MM.1S (cell line): ENCODE results near the gene PRKG1.

Experiments used
- DNase-seq: peaks from one replicate; pipeline ENCODE4 v3.0.0-alpha.2; 2015
- H2AFZ ChIP-seq: fragments of 300-600 bp; sonication (generic); 2 replicates; pipeline ENCODE4 v1.6.0; 2016; ENCODE audit warnings: antibody characterized with exemption, low read length
- H3F3A ChIP-seq: fragments of 300-600 bp; sonication (generic); 2 replicates; pipeline ENCODE4 v1.6.1; 2016; ENCODE audit warnings: mild to moderate bottlenecking, antibody characterized with exemption, low read length, moderate library complexity, mixed read lengths; ENCODE audit not compliant: insufficient read depth
- H3K27ac ChIP-seq: fragments of 300-600 bp; sonication (generic); 2 replicates; pipeline ENCODE4 v1.5.1; 2016; ENCODE audit warnings: mild to moderate bottlenecking, low read length
- H3K27me3 ChIP-seq: fragments of 300-600 bp; sonication (generic); replicated peaks from 2 replicates; pipeline ENCODE4 v1.6.0; 2016; ENCODE audit warnings: low read length; ENCODE audit not compliant: insufficient read depth
- H3K36me3 ChIP-seq: fragments of 300-600 bp; sonication (generic); replicated peaks from 2 replicates; pipeline ENCODE4 v1.6.1; 2016; ENCODE audit warnings: mild to moderate bottlenecking, low read length, mixed read lengths; ENCODE audit not compliant: insufficient read depth
- H3K4me1 ChIP-seq: fragments of 300-600 bp; sonication (generic); 2 replicates; pipeline ENCODE4 v1.6.1; 2016; ENCODE audit warnings: low read length, mixed read lengths
- H3K4me2 ChIP-seq: fragments of 300-600 bp; sonication (generic); 2 replicates; pipeline ENCODE4 v1.6.0; 2016; ENCODE audit warnings: low read depth, low read length
- H3K4me3 ChIP-seq: fragments of 300-600 bp; sonication (generic); 2 replicates; pipeline ENCODE4 v1.5.1; 2016; ENCODE audit warnings: low read length, mixed read lengths
- H3K79me2 ChIP-seq: fragments of 300-600 bp; sonication (generic); 2 replicates; pipeline ENCODE4 v1.6.1; 2016; ENCODE audit warnings: mixed run types, low read length, mixed read lengths
- H3K9ac ChIP-seq: fragments of 300-600 bp; sonication (generic); 2 replicates; pipeline ENCODE4 v1.6.1; 2016; ENCODE audit warnings: low read length, mixed read lengths
- H3K9me2 ChIP-seq: fragments of 300-600 bp; sonication (generic); replicated peaks from 2 replicates; pipeline ENCODE4 v1.6.1; 2016; ENCODE audit warnings: mild to moderate bottlenecking, low read length, mixed read lengths; ENCODE audit not compliant: insufficient read depth
- H3K9me3 ChIP-seq: fragments of 300-600 bp; sonication (generic); replicated peaks from 2 replicates; pipeline ENCODE4 v1.6.1; 2016; ENCODE audit warnings: mild to moderate bottlenecking, low read length, mixed read lengths; ENCODE audit not compliant: insufficient read depth
- H4K20me1 ChIP-seq: fragments of 300-600 bp; sonication (generic); 2 replicates; pipeline ENCODE4 v1.6.1; 2016; ENCODE audit warnings: mild to moderate bottlenecking, low read length, moderate library complexity, mixed read lengths; ENCODE audit not compliant: insufficient read depth
- EZH2 ChIP-seq: fragments of 300-600 bp; sonication (generic); optimal IDR thresholded peaks from 2 replicates; pipeline ENCODE3; 2017; ENCODE audit warnings: low read depth, mild to moderate bottlenecking, antibody characterized with exemption, low read length, mixed read lengths
- EZH2phosphoT487 ChIP-seq: fragments of 300-600 bp; sonication (generic); IDR thresholded peaks from 2 replicates; pipeline ENCODE4 v1.6.1; 2018; ENCODE audit warnings: antibody characterized with exemption, low read length
- TF ChIP-seq, protein P1 (sequence below): fragments of 300-600 bp; sonication (generic); IDR thresholded peaks from 2 replicates; pipeline ENCODE4 v1.5.1; 2016; ENCODE audit warnings: antibody characterized with exemption, low read length, mixed read lengths

PRKG1 gene

DNA sequence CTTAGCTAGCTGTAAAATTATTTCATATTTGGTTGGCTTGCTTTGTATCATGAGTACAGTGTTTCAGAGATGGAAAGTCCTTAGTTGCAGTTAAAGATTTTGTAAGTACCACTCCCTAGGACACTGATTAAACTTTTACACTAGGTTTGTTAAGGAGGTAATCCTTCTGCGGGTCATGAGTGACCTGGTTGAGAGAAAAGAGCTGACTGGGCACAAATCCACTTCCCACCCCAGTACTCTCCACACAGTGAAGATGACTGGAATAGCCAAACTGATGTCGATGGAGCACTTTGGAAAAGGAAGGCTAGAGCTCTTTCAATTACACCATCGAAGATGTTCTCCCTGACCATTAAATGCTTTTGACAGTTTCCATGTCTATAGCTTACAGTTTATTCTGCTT, 433.2 kb downstream of the PRKG1 start:
- DNase-seq: no peak
- Histone ChIP-seq H2AFZ (no peak overlapping the region), H3K4me1 (no peaks in the 10 kb centered on the region), H3F3A (no peaks in the 10 kb centered on the region), H4K20me1 (no peaks in the 10 kb centered on the region), H3K4me3 (no peak overlapping the region), H3K79me2 (no peaks in the 10 kb centered on the region), H3K27ac (no peak overlapping the region), H3K4me2 (no peak overlapping the region), H3K9me2 (no peaks in the 10 kb centered on the region), H3K27me3 (no peaks in the 10 kb centered on the region), H3K9me3 (no peaks in the 10 kb centered on the region), H3K9ac (no peak overlapping the region), H3K36me3 (no peaks in the 10 kb centered on the region)
- TF ChIP-seq EZH2 (no peak), EZH2phosphoT487 (no peak)
- TF ChIP-seq, protein P1, sequence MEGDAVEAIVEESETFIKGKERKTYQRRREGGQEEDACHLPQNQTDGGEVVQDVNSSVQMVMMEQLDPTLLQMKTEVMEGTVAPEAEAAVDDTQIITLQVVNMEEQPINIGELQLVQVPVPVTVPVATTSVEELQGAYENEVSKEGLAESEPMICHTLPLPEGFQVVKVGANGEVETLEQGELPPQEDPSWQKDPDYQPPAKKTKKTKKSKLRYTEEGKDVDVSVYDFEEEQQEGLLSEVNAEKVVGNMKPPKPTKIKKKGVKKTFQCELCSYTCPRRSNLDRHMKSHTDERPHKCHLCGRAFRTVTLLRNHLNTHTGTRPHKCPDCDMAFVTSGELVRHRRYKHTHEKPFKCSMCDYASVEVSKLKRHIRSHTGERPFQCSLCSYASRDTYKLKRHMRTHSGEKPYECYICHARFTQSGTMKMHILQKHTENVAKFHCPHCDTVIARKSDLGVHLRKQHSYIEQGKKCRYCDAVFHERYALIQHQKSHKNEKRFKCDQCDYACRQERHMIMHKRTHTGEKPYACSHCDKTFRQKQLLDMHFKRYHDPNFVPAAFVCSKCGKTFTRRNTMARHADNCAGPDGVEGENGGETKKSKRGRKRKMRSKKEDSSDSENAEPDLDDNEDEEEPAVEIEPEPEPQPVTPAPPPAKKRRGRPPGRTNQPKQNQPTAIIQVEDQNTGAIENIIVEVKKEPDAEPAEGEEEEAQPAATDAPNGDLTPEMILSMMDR: no peak

GRCh38 chr10:51508156-51508555, 433.9 kb downstream of the PRKG1 start:
- no peak overlapping the region for H2AFZ ChIP-seq
- TF ChIP-seq, protein P1: no peak
- TF ChIP-seq EZH2 (no peak), EZH2phosphoT487 (no peak)
- no peaks in the 10 kb centered on the region for H3K9me2 ChIP-seq
- no peaks in the 10 kb centered on the region for H4K20me1 ChIP-seq
- no peaks in the 10 kb centered on the region for H3F3A ChIP-seq
- H3K9ac ChIP-seq: no peak overlapping the region
- no peak overlapping the region for H3K27ac ChIP-seq
- H3K36me3 ChIP-seq: no peaks in the 10 kb centered on the region
- H3K4me2 ChIP-seq: no peak overlapping the region
- DNase-seq: no peak
- no peak overlapping the region for H3K4me3 ChIP-seq
- H3K4me1 ChIP-seq: no peaks in the 10 kb centered on the region
- H3K9me3 ChIP-seq: no peaks in the 10 kb centered on the region
- H3K27me3 ChIP-seq: no peaks in the 10 kb centered on the region
- H3K79me2 ChIP-seq: no peaks in the 10 kb centered on the region

DNA sequence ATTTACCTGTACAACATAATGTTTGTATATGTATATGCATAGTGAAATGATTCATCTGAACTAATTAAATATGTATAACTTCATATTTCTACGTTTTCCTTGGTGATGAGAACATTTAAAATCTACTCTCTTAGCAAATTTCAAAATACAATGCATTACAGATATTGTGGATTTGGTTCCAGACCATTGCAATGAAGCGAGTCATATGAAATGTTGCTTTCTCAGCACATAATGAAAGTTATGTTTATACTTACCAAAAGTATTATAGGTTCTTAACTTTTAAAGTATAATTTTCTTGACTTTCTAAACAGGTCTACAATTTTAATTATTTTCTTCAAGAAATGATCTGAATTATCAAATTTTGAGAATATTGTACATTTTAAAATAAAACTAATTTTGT, 435.9 kb downstream of the PRKG1 start:
- no peaks in the 10 kb centered on the region for H3K27me3 ChIP-seq

More for the DNA sequence above, 435.9 kb downstream of the PRKG1 start:
- H3K9me3 ChIP-seq: no peaks in the 10 kb centered on the region
- no peaks in the 10 kb centered on the region for H4K20me1 ChIP-seq
- no peak for DNase-seq
- no peaks in the 10 kb centered on the region for H3K79me2 ChIP-seq
- H3K36me3 ChIP-seq: no peaks in the 10 kb centered on the region
- H3K4me1 ChIP-seq: no peaks in the 10 kb centered on the region
- no peak overlapping the region for H3K4me3 ChIP-seq
- H3K9ac ChIP-seq: no peak overlapping the region
- no peaks in the 10 kb centered on the region for H3F3A ChIP-seq
- no peak overlapping the region for H3K27ac ChIP-seq
- no peaks in the 10 kb centered on the region for H3K9me2 ChIP-seq
- no peak overlapping the region for H3K4me2 ChIP-seq
- TF ChIP-seq EZH2 (no peak), EZH2phosphoT487 (no peak)
- TF ChIP-seq, protein P1: no peak
- no peak overlapping the region for H2AFZ ChIP-seq
